ENCODE data around the gene RPAP2. TPM values are rescaled to one million over a fixed set of nuclear protein-coding genes. Genes with fewer than 3 reads are reported as not detected.

Gene RPAP2
- polyA plus RNA-seq, 2 of the 4 experiments (the other 2 are of a cell fraction), result 5.8 to 18.5 TPM

- no peak for TF ChIP-seq CTCF (IDR thresholded peaks at IDR 0.05)
- TF ChIP-seq CHD2 (IDR thresholded peaks at IDR 0.05; ENCODE audit: low read length, partially characterized antibody), result no peak
- TF ChIP-seq CHD4 (IDR thresholded peaks at IDR 0.05; ENCODE audit: borderline replicate concordance), result no peak
- TF ChIP-seq TFCP2L1 (CRISPR knock-in tag; IDR thresholded peaks at IDR 0.05), result no peak
- TF ChIP-seq HOXB13 (CRISPR knock-in tag; IDR thresholded peaks at IDR 0.05; ENCODE audit: low read depth), result no peak
- no peak for TF ChIP-seq HOXA7 (CRISPR knock-in tag; IDR thresholded peaks at IDR 0.05)
- TF ChIP-seq USF2 (IDR thresholded peaks at IDR 0.05), result no peak
- TF ChIP-seq E2F6 (IDR thresholded peaks at IDR 0.05; ENCODE audit: borderline replicate concordance, low read depth), result no peak
- TF ChIP-seq FOSL2 (IDR thresholded peaks at IDR 0.05), result no peak
- TF ChIP-seq FOSL2 (CRISPR knock-in tag; IDR thresholded peaks at IDR 0.05), result no peak
- no peak for TF ChIP-seq GATA3 (IDR thresholded peaks at IDR 0.05; ENCODE audit: borderline replicate concordance)
- TF ChIP-seq EHMT2 (IDR thresholded peaks at IDR 0.05; ENCODE audit: low read depth), result no peak
- no peak for TF ChIP-seq CEBPB (IDR thresholded peaks at IDR 0.05)
- no peak for TF ChIP-seq REST (IDR thresholded peaks at IDR 0.05)
- TF ChIP-seq MYC (IDR thresholded peaks at IDR 0.05; ENCODE audit: borderline replicate concordance, low read length), result no peak
- no peak for TF ChIP-seq EP300 (IDR thresholded peaks at IDR 0.05)
- no peak for TF ChIP-seq MAX (IDR thresholded peaks at IDR 0.05)
- POLR2A ChIA-PET, result no interaction called here
- Histone ChIP-seq H3K4me3 (no peak overlapping the region), H3K4me1 (no peaks in the 10 kb centered on the region), H3K9me3 (no peaks in the 10 kb centered on the region), H3K27ac (no peak overlapping the region), H3K4me2 (no peak overlapping the region)
- FAIRE-seq (no peak), ATAC-seq (no peak), DNase-seq (ENCODE audit: low read depth in 1 of 2, low spot score in 1 of 2) (no peak)
- 100% methylated on average over 1 of the region's 1 CpG for WGBS (ENCODE audit: missing lambda C conversion rate)
- CTCF ChIA-PET, result no interaction called here
Measured at GRCh38 chr1:92274939-92275338, 23.9 kb upstream of the RPAP2 start.

GRCh38 chr1:92276082-92276481 lies 22.8 kb upstream of the RPAP2 start:
- Histone ChIP-seq H3K4me2 (no peak overlapping the region), H3K4me3 (no peak overlapping the region), H3K9me3 (no peaks in the 10 kb centered on the region), H3K27ac (no peak overlapping the region), H3K4me1 (no peaks in the 10 kb centered on the region)
- FAIRE-seq (no peak), DNase-seq (ENCODE audit: low read depth in 1 of 2, low spot score in 1 of 2) (no peak), ATAC-seq (no peak)
- CTCF ChIA-PET, result no interaction called here
- WGBS (ENCODE audit: missing lambda C conversion rate), result 92% methylated on average over 3 of the region's 3 CpGs
- POLR2A ChIA-PET, result no interaction called here
- TF ChIP-seq HES2 (IDR thresholded peaks at IDR 0.05) (no peak), NPAS2 (CRISPR knock-in tag; IDR thresholded peaks at IDR 0.05; ENCODE audit: borderline replicate concordance) (no peak), CBX2 (IDR thresholded peaks at IDR 0.05; ENCODE audit: borderline replicate concordance, low read depth) (no peak), BHLHE40 (IDR thresholded peaks at IDR 0.05; ENCODE audit: low read depth, low read length) (no peak), HDAC2 (IDR thresholded peaks at IDR 0.05) (no peak), ESRRA (IDR thresholded peaks at IDR 0.05; ENCODE audit: borderline replicate concordance, low read length) (no peak), USF2 (IDR thresholded peaks at IDR 0.05) (no peak), CBX8 (IDR thresholded peaks at IDR 0.05) (no peak), RFX5 (IDR thresholded peaks at IDR 0.05) (no peak), ELK1 (IDR thresholded peaks at IDR 0.05; ENCODE audit: low read depth, low read length) (no peak), FOSB (CRISPR knock-in tag; IDR thresholded peaks at IDR 0.05) (no peak)
